ENCODE measurements around the gene ATG5. TPM values are rescaled to one million over a fixed set of nuclear protein-coding genes. Genes with fewer than 3 reads are reported as not detected.

Gene ATG5
- total and polyA plus RNA-seq, 2 experiments from 2014 or later, result 31.6 to 48.2 TPM

- no peak overlapping the region for H3K27ac Mint-ChIP-seq
- TF ChIP-seq ZNF462 (CRISPR knock-in tag; IDR thresholded peaks at IDR 0.05) (no peak), NANOG (IDR thresholded peaks at IDR 0.05; ENCODE audit: borderline replicate concordance) (no peak), CREB1 (CRISPR knock-in tag; IDR thresholded peaks at IDR 0.05; ENCODE audit: low read depth) (no peak)
- TF ChIP-seq, protein P1, sequence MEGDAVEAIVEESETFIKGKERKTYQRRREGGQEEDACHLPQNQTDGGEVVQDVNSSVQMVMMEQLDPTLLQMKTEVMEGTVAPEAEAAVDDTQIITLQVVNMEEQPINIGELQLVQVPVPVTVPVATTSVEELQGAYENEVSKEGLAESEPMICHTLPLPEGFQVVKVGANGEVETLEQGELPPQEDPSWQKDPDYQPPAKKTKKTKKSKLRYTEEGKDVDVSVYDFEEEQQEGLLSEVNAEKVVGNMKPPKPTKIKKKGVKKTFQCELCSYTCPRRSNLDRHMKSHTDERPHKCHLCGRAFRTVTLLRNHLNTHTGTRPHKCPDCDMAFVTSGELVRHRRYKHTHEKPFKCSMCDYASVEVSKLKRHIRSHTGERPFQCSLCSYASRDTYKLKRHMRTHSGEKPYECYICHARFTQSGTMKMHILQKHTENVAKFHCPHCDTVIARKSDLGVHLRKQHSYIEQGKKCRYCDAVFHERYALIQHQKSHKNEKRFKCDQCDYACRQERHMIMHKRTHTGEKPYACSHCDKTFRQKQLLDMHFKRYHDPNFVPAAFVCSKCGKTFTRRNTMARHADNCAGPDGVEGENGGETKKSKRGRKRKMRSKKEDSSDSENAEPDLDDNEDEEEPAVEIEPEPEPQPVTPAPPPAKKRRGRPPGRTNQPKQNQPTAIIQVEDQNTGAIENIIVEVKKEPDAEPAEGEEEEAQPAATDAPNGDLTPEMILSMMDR (conservative IDR thresholded peaks at IDR 0.05; ENCODE audit: low read depth in 2 of 2), result no peak
- TF ChIP-seq, protein P2, sequence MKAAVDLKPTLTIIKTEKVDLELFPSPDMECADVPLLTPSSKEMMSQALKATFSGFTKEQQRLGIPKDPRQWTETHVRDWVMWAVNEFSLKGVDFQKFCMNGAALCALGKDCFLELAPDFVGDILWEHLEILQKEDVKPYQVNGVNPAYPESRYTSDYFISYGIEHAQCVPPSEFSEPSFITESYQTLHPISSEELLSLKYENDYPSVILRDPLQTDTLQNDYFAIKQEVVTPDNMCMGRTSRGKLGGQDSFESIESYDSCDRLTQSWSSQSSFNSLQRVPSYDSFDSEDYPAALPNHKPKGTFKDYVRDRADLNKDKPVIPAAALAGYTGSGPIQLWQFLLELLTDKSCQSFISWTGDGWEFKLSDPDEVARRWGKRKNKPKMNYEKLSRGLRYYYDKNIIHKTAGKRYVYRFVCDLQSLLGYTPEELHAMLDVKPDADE (IDR thresholded peaks at IDR 0.05), result no peak
- H3K79me2 ChIP-seq (replicated peaks; ENCODE audit: insufficient read depth), result peaks cover 59% of the 10 kb centered on the region
Measured at GRCh38 chr6:106257195-106257594, 68.4 kb downstream of the ATG5 start.

More at GRCh38 chr6:106257195-106257594, 68.4 kb downstream of the ATG5 start:
- Mint-ChIP-seq H3K36me3 (ENCODE audit: low read depth) (no peaks in the 10 kb centered on the region; the same call in none of the 3 replicates), H3K4me3 (no peak overlapping the region), H3K9me3 (no peaks in the 10 kb centered on the region), H3K27me3 (ENCODE audit: insufficient read depth, low read depth, poor library complexity) (no peaks in the 10 kb centered on the region), H3K4me1 (no peaks in the 10 kb centered on the region; the same call in 1 of the 3 replicates)
- H2AFZ ChIP-seq, result no peak overlapping the region
- no peak overlapping the region for H3K27ac ChIP-seq (ENCODE audit: low read depth)
- no peaks in the 10 kb centered on the region for H3K36me3 ChIP-seq (ENCODE audit: insufficient read depth)
- no peaks in the 10 kb centered on the region for H3K9me2 ChIP-seq (ENCODE audit: insufficient read depth)
- no peaks in the 10 kb centered on the region for H3K4me1 ChIP-seq (ENCODE audit: insufficient read depth)
- H3K27me3 ChIP-seq (ENCODE audit: insufficient read depth), result no peaks in the 10 kb centered on the region
- peaks cover 5% of the 10 kb centered on the region; the same call in 1 of the 2 replicates for H4K20me1 ChIP-seq (replicated peaks; ENCODE audit: insufficient read depth)
- no peak for ATAC-seq
- no peak overlapping the region for H3K4me2 ChIP-seq
- H3F3A ChIP-seq (replicated peaks; ENCODE audit: low read depth), result no peaks in the 10 kb centered on the region
- no peak overlapping the region for H3K4me3 ChIP-seq
- no peak for DNase-seq (ENCODE audit: low spot score)
